HG03342 (cell line): ENCODE measurements around the gene MAPK1IP1L.
"Not testable (repeated sequence)": the region's sequence is repeated elsewhere in the genome, so short reads cannot be mapped to it uniquely, and the experiment has no call there.

ENCODE experiments used
- ATAC-seq: cut with Tn5 transposase; IDR thresholded peaks from one replicate; pipeline ENCODE4 v1.9.1; 2021; ENCODE audit warnings: mild to moderate bottlenecking, moderate library complexity; ENCODE audit not compliant: unreplicated experiment

Gene MAPK1IP1L

DNA sequence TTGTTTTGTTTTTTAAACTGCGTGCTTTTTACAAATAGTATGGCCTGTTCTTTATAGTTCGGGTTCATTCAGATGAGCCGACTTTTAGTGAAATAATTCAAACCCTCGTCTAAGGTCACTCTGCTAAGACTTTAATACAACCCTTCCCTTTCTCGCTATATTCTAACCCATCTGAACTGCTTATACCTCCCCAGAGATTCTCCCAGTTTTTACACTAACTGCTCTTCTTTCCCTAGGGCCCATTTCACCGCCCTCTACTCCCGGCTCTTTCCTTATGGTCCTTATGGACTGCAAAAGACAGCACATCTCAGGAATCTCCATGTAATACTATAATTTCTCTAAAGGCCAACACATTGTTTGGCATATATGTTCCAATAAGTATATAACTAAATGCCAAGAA is 2.1 kb downstream of the MAPK1IP1L start:
- no peak for ATAC-seq

DNA sequence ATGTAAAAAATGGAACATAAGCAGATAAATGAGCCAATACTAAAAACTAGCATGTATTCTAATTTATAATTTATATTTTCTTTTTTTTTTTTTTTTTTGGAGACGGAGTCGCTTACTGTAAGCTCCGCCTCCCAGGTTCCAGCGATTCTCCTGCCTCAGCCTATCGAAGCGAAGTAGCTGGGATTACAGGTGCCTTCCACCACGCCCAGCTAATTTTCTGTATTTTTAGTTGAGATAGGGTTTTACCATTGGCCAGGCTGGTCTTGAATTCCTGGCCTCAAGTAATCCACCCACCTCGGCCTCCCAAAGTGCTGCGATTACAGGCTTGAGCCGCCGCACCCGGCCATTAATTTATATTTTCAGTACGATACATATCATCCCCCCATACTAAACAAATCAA is 2.7 kb downstream of the MAPK1IP1L start:
- no peak for ATAC-seq

DNA sequence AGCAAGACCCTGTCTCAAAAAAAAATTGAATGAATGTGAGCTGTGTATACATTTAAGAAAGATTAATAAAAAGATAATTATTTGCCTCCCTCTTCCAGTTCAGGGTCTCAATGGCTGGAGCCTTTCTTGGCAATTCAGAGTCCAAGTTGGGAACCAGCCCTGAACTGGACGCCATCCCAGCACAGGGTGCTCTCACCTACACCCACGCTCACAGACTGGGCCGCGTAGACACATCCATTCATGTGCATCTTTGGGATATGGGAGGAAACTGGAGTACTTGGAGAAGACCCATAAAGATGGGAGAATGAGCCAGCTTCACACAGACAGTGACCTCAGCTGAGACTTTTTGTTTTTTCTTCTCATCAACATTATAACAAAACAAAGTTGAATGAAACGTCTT is 6.5 kb downstream of the MAPK1IP1L start:
- no peak for ATAC-seq

DNA sequence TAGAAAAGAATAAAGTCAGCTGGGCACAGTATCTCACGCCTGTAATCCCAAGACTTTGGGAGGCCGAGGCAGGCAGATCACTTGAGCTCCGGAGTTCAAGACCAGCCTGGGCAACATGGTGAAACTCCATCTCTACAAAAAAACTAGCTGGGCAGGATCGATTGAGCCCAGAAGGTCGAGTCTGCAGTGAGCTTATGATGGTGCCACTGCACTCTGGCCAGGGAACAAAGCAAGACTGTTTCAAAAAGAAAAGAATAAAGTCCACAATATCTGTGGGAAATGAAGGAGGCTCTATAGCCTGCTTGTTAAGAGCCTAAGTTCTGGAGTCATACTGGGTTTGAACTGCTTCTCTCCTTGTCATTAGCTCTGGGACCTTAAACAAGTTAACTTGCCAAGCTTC is 7.9 kb downstream of the MAPK1IP1L start:
- ATAC-seq, result no peak

DNA sequence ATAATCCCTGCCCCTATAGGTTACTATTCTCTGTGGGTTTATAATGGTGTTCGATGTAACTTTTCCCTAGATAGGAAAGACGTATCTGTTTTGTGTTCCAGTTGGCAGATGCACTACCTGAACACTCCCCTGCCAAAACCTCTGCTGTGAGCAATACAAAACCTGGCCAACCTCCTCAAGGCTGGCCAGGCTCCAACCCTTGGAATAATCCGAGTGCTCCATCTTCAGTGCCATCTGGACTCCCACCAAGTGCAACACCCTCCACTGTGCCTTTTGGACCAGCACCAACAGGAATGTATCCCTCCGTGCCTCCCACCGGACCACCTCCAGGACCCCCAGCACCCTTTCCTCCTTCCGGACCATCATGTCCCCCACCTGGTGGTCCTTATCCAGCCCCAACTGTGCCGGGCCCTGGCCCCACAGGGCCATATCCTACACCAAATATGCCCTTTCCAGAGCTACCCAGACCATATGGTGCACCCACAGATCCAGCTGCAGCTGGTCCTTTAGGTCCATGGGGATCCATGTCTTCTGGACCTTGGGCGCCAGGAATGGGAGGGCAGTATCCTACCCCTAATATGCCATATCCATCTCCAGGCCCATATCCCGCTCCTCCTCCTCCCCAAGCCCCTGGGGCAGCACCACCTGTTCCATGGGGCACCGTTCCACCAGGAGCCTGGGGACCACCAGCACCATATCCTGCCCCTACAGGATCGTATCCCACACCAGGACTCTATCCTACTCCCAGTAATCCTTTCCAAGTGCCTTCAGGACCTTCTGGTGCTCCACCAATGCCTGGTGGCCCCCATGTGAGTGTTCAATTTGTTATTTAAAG is 11.3 kb downstream of the MAPK1IP1L start:
- ATAC-seq, result no peak

DNA sequence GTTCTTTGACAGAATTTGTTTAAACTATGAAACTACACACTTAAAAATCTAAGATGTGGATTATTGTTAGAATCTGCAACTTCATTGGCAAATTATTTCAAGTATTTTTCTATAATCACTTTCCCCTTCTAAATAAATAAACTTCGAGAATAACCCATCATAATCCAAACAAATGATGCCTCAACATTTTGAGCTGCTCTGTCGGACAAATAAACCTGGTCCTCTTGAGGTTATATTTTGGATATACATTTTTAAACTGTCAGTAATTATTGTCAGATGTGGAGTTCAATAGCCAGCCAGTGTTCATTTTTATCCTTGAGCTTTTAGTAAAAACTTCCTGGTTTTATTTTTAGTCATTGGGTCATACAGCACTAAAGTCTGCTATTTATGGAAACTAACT is 13.4 kb downstream of the MAPK1IP1L start:
- ATAC-seq, result not testable (repeated sequence)

DNA sequence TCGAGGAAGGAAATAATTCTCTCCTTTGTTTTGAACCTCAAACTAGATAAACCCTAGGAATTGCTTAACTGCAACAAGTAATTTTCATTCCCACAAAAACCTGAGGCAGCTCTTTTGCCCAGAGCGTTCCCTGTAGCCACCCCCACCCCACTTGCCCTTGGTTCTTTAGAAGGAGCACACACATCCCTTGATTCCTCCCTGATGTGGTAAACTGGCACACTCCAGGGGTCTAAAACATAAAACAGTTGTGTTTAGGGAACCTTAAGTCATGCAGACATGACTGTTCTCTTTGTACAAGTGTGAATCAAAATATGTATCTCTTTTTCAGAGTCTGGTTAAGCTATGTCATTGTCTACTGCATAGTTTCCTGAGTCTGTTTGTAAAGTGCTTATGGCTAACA is 14.0 kb downstream of the MAPK1IP1L start:
- no peak for ATAC-seq

DNA sequence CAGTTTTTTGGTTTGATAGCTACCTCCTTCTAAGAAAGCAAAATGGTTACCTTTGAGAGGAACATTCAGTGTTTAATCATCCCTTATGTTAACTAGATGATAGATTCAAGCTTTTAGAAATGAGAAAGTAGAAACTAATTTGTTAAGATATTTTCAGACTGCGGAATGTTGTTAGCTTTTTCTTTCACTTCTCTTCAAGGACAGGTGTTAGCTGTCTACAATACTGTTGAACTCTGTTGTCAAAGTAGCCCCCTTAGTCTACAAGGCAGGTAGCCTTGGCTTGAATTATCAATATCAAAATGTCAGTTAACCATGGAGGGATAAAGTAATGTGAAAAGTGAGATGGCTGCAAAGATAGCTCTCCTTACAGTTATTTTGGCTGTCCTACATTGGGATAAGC is 14.8 kb downstream of the MAPK1IP1L start:
- ATAC-seq, result no peak

DNA sequence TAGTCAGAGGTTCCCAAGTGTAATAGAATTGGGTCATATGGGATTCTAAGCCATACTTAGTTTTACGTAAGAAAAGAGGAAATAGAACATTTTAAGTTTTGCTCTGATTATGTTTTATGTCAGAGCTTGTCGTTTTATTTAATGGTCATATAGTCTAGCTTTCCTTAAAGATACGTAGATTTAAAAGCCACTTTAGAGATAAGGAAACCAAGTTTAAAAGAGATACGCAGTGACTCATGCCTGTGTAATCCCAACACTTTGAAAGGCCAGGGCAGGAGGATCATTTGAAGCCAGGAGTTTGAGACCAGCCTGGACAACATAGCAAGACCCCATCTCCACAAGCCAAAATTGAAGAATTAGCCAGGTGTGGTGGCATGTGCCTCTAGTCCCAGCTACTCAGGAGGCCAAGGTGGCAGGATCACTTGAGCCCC is 19.5 kb downstream of the MAPK1IP1L start:
- ATAC-seq, result no peak

DNA sequence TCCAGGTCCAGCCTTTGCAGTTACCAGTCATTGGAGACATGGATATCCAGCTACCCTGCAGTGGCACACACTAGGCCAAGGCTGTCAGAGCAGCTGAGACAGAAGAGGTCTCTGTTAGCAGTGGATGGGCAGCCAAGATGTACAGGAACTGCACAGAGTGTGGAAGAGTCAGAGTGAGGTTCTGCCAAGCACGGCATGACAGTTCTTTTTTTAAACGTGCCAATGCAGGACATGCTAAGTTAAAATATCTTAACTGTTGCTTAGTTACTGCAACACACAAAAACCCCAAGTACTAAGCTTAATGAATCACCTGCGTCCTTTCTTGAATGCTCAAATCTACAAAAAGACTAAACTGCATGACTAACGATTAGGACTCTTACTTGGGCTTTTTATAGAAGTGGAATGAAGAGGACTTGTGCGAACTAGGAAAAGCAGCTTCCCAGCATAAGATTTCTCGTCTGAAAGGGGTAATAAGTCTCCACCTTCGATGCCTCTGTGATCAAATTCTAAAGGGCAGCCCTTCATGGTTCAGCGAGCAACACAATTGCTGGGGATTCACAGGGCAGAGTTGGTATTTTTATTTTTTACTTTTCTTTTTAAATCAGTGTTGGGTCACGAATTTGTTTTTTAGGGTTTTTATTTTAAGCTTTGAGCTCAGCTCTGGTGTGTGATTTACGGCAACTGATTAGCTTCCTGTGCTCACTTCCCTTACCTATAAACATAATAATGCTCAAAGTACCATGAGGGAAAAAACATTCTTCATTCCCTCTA is 20.6 kb downstream of the MAPK1IP1L start:
- ATAC-seq, result peak; percentile 49

DNA sequence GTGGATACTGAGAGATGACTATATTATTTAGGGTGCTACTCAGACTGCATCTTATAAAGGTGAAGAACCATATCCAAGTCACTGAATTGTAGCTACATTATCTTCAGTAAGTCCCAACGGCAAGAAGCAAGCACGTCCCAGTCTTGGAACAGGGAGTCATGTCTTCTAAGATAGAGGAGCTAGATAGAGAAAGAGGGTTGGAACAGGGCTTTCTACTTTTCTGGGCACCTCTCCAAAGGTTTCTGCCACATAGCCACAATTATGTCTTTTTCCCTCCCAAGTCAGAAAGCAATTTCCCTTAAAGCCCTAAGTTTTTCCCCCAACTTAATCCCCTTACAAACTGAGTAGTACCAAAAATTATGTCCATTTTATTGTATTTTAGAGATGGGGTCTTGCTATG is 22.4 kb downstream of the MAPK1IP1L start:
- no peak for ATAC-seq

DNA sequence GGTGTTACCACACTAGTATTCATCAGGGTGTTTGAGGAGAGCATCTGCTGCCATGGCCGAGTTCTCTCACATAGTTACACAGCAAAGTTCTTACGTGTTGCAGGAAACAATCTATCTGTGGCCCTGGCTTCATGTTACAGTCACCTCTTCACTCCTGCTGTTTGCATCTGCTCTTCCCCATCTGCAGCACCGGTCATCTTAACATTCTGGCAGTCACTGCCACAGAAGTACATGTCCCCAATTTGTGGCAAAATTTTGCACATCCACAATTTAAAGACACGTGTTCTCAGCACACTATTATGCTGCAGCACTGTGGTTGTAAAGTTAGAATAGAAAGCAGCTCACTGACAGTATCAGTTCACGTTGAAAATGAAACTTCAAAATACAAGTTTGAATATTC is 23.2 kb downstream of the MAPK1IP1L start:
- ATAC-seq, result peak; percentile 39

DNA sequence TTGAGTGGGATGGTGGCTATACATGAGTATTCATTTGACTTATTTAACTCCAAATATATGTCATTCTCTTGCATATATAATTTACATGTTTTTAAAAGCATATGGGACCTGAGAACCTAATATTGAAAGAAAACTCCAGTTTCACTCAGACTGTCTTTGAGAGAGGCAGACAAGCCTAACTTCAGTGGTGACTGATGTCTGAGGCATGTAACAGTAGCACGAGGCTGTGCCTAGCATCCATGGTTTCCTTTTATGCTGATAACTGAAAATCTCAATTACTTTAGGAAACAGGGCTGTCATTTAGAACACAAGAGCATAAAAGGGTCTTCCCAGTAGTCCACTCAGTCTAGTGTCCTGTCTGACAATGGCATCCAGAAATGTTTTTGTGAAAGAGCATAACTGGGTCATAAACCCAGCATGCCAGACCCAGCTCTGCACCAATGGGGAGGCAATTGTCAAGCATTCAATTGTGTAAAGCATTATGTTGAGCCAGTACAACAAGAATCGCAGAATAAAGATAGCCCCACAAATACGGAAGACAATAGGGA is 24.3 kb downstream of the MAPK1IP1L start:
- ATAC-seq, result no peak

DNA sequence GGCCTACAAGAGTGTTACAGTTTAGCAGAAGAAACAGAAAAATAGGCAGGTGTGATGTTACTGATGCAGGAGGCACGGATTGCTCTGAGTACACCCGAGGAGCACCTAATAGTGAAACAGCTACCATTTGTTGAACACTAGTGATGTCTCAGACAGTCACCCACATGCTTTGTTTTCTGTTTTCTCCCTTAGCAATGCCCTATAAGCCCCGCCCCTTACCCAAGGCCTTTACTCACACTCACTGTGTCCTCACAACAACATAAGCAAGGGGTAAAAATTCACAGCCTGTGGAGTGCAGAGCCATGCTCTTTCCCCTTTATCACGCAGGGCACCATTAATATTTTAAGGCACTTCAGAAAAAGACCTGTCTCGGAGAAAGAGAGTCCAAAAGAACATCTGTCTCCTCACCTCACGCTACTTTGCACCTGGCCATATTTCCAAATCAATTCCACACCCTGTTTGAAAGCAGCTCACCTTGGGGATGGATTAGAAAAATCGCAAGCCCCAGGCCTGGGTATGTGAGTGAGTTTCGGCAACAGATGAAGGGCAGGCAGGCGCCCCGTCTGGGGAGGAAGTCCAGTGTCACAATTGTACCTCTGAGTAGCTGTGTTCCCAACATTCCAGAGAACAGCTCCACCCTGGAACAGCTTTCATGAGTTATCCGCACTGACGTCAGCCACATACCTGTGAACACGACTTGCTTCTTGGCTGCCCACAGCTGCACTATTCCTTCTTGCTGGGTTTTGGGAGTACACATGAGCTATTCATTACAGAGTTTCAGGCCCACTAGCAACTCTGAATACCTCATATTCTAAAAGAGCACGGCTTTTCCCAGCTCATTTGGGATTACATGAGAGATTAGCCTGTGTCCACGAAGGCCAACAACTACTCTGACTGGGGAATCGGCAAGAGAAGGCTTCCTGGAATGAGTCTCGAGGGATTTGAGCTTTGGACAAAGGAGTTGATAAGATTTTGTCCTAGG is 26.0 kb downstream of the MAPK1IP1L start:
- ATAC-seq, result peak; percentile 38

DNA sequence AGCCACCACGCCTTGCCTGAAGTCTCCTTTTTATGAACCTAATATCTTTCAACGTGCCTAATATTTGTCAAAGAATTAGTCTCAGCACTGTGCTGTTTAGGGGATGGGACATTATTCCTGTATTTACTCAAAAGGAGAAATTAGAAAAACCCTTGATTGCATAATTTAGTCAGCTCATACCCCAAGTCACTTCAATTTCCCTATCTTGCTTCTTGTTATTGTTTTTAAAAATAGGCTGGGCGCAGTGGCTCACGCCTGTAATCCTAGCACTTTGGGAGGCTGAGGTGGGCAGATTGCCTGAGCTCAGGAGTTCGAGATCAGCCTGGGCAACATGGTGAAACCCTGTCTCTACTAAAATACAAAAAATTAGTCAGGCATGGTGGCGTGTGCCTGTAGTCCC is 28.5 kb downstream of the MAPK1IP1L start:
- not testable (repeated sequence) for ATAC-seq

DNA sequence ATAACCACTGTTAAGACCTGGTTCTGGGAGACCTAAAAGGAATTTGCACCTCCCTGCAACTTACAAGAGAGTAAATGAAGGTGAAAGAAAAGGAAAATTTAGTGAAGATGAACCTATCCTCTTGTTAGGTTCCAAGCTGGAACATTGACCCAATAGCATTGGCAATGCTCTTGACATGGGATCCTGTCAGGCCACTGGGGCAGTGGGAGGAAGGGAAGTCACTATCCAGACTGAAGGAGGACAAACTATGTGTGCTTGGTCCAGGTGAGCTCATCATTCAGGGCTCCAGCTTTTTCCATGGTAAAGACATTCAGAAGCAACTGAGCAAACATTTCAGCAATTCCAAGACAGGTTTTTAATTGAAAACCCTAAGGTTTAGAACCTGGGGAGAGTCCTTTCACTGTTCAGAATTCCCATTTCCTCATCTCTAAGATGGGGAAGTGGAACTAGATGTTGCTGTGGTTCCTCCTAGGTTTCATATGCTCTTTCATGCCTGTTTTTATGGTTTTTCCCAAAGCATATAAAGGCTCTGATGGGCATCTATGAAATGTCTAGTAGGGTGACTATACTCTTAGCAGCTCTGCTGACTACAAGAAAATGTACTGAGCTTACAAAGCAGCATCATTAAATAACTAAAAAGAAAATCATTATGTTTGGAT is 33.1 kb downstream of the MAPK1IP1L start:
- ATAC-seq, result no peak

DNA sequence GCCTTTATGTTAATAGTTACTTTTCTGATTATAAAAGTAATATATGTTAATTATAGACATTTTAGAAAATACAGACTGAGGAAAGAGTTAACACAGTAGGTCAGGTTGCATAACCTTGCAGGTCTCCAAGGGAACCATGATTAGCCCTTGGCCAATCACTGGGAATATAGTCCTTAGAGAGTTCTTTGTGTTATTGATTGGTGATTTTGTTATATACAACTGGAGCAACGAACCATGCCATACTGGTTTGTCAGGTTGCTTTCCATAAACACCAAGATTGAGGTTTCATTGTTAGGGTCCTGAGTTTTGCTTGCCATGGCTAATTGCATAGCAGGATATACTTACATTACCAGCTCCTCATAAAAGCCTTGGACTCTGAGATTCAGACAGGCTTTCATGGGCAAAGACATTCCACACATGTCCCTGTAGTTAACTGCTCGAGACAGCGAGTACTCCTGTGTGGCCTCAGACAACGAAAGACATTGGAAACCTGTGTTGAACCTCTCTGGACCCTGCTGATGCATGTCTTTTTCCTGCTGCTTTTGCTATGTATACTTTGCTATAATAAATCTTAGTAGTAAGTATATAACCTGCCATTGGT is 33.7 kb downstream of the MAPK1IP1L start:
- no peak for ATAC-seq

DNA sequence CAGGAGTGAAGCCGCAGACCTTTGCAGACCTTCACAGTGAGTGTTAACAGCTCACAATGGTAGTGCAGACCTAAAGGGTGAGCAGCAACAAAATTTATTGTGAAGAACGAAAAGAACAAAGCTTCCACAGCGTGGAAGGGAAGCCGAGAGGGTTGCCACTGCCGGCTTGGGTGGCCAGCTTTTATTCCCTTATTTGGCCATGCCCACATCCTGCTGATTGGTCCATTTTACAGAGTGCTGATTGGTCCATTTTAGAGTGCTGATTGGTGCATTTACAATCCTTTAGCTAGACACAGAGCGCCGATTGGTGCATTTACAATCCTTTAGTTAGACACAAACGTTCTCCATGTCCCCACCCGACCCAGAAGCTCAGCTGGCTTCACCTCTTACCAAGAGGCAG is 35.5 kb downstream of the MAPK1IP1L start:
- no peak for ATAC-seq

DNA sequence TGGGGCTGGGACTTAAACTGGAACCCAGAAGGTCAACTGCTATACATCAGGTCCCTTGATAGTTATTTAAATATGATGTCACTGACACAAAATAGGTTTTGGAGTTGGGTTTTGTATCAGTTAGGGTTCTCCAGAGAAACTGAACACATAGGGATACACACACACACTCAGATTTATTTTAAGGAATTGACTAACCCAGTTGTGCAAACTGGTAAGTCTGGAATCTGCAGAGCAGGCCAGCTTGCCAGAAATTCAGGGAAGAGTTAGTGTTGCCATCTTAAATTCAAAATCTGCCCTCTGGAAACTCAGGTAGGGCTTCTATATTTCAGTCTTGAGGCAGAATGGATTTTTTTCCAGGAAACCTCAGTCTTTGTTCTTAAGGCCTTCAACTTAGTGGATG is 36.9 kb downstream of the MAPK1IP1L start:
- no peak for ATAC-seq

DNA sequence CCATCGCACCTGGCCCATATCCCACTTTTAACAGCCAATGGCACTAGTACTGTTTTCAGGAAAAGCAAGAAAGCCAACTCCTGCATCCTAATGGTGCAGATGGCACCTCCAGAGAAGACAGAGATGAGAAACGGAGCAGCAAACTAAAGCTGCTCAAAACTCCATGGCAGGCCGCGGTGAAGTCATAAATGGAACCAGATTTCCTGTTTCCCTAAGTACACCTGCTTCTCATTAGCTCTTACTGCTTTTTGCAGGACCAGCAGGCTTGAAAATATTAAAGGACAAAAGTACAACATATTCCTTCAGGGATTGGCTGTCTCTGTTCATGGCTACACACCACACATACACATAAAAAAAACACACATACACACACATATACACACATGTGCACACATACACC is 40.9 kb downstream of the MAPK1IP1L start:
- no peak for ATAC-seq
